Effector memory CD8-positive, alpha-beta T cell (primary cell): ENCODE results near the gene ITGB5.
"Not testable (repeated sequence)": the region's sequence is repeated elsewhere in the genome, so short reads cannot be mapped to it uniquely, and the experiment has no call there.

Experiments used
- ATAC-seq: fragments of 150-1000 bp; cut with Tn5 transposase; replicated peaks from 2 replicates; pipeline ENCODE4 v1.10.0; 2021; ENCODE audit warnings: mild to moderate bottlenecking, moderate library complexity
- DNase-seq, 3 experiments: peaks; one replicate each; pipeline ENCODE4 v3.0.0; 2021
- H3K27ac Mint-ChIP-seq, 2 donors: one replicate each; pipeline ENCODE4 v1.8.0; 2022; ENCODE audit warnings: mild to moderate bottlenecking in 2 of 2, mixed read lengths in 2 of 2, moderate library complexity in 2 of 2
- H3K27me3 Mint-ChIP-seq, 2 donors: one replicate each; pipeline ENCODE4 v1.8.0; 2022; ENCODE audit warnings: mixed read lengths in 2 of 2
- H3K36me3 Mint-ChIP-seq: one replicate; pipeline ENCODE4 v1.8.0; 2022; ENCODE audit warnings: mild to moderate bottlenecking, moderate library complexity, mixed read lengths; ENCODE audit not compliant: insufficient read depth
- H3K4me1 Mint-ChIP-seq, 2 donors: one replicate each; pipeline ENCODE4 v1.8.0; 2022; ENCODE audit warnings: low read depth in 2 of 2, mixed read lengths in 2 of 2
- H3K4me3 Mint-ChIP-seq, 2 donors: one replicate each; pipeline ENCODE4 v1.8.0; 2022; ENCODE audit warnings: mild to moderate bottlenecking in 2 of 2, mixed read lengths in 2 of 2, moderate library complexity in 2 of 2
- H3K9me3 Mint-ChIP-seq, 2 donors: one replicate each; pipeline ENCODE4 v1.8.0; 2022; ENCODE audit warnings: mixed read lengths in 2 of 2

ITGB5 gene

DNA sequence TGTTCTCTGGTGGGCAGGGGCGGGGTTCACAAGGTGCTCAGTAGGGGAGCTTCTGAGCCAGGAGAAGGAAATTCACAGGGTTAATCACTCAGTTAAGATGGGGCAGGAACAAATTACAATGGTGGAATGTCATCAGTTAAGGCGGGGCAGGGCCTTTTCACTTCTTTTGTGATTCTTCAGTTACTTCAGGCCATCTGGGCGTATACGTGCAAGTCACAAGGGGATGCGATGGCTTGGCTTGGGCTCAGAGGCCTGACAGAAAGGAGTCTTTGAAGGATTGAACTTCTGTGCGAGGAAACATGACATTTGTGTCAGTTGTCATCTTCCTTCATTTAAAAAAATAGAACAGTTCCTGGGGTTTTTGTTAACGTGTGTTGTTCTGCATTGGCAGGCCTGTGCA is 129.2 kb downstream of the ITGB5 start:
- not testable (repeated sequence) for H3K4me3 Mint-ChIP-seq, H3K27ac Mint-ChIP-seq, H3K9me3 Mint-ChIP-seq, H3K4me1 Mint-ChIP-seq, ATAC-seq, DNase-seq, H3K36me3 Mint-ChIP-seq
- H3K27me3 Mint-ChIP-seq: peaks cover 18 to 55% of the 10 kb centered on the region in 2 donors

GRCh38 chr3:124752051-124752450 is 135.1 kb downstream of the ITGB5 start:
- H3K9me3 Mint-ChIP-seq: no peaks in the 10 kb centered on the region
- H3K4me3 Mint-ChIP-seq: no peak overlapping the region
- H3K4me1 Mint-ChIP-seq: no peaks in the 10 kb centered on the region
- H3K27ac Mint-ChIP-seq: no peak overlapping the region
- no peaks in the 10 kb centered on the region for H3K36me3 Mint-ChIP-seq
- ATAC-seq (no peak), DNase-seq (no peak)
- H3K27me3 Mint-ChIP-seq: peaks cover 28 to 52% of the 10 kb centered on the region in 2 donors

- ATAC-seq (no peak), DNase-seq (no peak)
- no peak overlapping the region for H3K27ac Mint-ChIP-seq
- no peaks in the 10 kb centered on the region for H3K36me3 Mint-ChIP-seq
- H3K4me1 Mint-ChIP-seq: no peaks in the 10 kb centered on the region
- H3K9me3 Mint-ChIP-seq: no peaks in the 10 kb centered on the region
- H3K27me3 Mint-ChIP-seq: peaks cover 24 to 47% of the 10 kb centered on the region in 2 donors
- no peak overlapping the region for H3K4me3 Mint-ChIP-seq
These were observed 135.7 kb downstream of the ITGB5 start for GRCh38 chr3:124751501-124751900.

- H3K36me3 Mint-ChIP-seq, H3K9me3 Mint-ChIP-seq, ATAC-seq, DNase-seq, H3K4me3 Mint-ChIP-seq, H3K27ac Mint-ChIP-seq, H3K4me1 Mint-ChIP-seq: not testable (repeated sequence)
- peaks cover 16 to 31% of the 10 kb centered on the region in 2 donors for H3K27me3 Mint-ChIP-seq
These were observed 137.3 kb downstream of the ITGB5 start for GRCh38 chr3:124749877-124750276.

- Mint-ChIP-seq H3K4me1 (no peaks in the 10 kb centered on the region), H3K9me3 (no peaks in the 10 kb centered on the region), H3K27ac (peak overlapping the region in 1 of 2 donors; percentile 62), H3K36me3 (peaks cover 16% of the 10 kb centered on the region), H3K4me3 (no peak overlapping the region), H3K27me3 (peaks cover 10 to 20% of the 10 kb centered on the region in 2 donors)
- no peak for DNase-seq
- ATAC-seq: no peak
These were observed 138.5 kb downstream of the ITGB5 start for GRCh38 chr3:124748560-124749198.

DNA sequence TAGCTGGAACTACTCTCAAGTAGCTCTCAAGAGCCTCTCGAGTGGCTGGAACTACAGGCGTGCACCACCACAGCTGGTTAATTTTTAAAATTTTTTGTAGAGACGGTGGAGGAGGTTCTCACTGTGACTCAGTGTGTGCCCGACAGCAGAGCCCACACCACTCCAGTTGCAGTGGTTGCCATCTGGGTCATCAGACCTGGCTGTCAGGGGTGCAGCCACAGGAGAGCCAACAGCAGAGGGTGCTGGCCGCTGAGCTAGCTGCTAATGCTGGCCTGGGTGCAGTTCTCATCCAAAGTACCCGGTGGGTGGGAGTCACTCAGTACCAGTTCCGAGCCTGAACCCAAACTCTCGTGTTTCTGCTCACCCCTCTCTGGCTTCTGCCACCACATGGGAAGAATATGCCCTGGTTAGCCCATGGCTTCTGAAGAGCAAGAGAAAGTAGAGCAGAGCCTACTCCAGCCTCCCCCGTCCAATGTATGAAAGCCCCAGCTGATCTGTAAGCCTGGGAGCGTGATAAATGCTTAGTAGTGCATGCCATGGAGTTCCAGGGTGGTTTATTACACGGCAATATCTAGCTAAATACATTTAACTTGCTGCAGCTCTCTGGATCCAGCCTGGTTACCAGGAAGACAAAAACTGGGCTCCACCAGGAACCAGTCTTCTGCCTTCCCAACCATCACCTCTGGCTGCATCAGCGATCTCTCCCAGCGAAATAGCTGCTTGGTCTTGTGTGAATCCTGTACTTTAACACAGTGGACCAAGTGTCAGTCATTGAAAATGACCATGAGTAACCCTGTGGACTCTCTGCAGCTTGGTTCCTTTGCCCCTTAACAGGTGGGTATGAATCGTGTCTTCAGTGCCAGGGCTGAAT is 139.8 kb downstream of the ITGB5 start:
- no peaks in the 10 kb centered on the region for H3K9me3 Mint-ChIP-seq
- peaks cover 25% of the 10 kb centered on the region for H3K36me3 Mint-ChIP-seq
- H3K27me3 Mint-ChIP-seq: peaks cover 6 to 7% of the 10 kb centered on the region in 2 donors
- H3K4me3 Mint-ChIP-seq: no peak overlapping the region
- H3K27ac Mint-ChIP-seq: no peak overlapping the region
- H3K4me1 Mint-ChIP-seq: no peaks in the 10 kb centered on the region
- ATAC-seq (no peak), DNase-seq (no peak)

DNA sequence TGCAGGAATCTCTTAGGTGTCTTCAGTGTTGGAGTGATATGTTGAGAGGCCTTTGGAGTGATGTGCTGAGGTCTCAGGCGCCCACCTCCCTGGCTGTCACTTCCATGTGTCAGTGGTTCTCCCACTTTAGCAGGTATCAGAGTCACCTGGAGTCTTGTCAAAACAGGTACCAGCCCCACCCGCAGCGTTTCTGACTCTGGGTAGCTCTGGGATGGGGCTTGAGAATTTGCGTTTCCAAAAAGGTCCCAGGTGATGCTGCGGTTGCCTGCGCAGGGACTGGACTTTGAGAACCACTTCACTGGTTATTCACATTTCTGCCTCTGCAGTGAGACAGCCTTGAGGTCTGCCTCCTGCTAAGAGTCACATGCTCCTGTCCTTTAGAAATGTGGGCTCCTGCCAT is 141.4 kb downstream of the ITGB5 start:
- H3K36me3 Mint-ChIP-seq: peaks cover 37% of the 10 kb centered on the region

GRCh38 chr3:124741027-124741426 is 146.1 kb downstream of the ITGB5 start:
- no peak overlapping the region for H3K4me3 Mint-ChIP-seq
- ATAC-seq: no peak
- peaks cover 67% of the 10 kb centered on the region for H3K36me3 Mint-ChIP-seq
- no peaks in the 10 kb centered on the region for H3K27me3 Mint-ChIP-seq
- H3K9me3 Mint-ChIP-seq: no peaks in the 10 kb centered on the region
- H3K27ac Mint-ChIP-seq: peak overlapping the region in 1 of 2 donors; percentile 1
- no peak for DNase-seq
- peaks cover 3 to 7% of the 10 kb centered on the region in 2 donors for H3K4me1 Mint-ChIP-seq

More for the DNA sequence above, 141.4 kb downstream of the ITGB5 start:
- no peaks in the 10 kb centered on the region for H3K9me3 Mint-ChIP-seq
- DNase-seq: no peak
- ATAC-seq: no peak
- H3K27me3 Mint-ChIP-seq: no peaks in the 10 kb centered on the region
- H3K4me1 Mint-ChIP-seq: no peaks in the 10 kb centered on the region
- H3K4me3 Mint-ChIP-seq: no peak overlapping the region
- H3K27ac Mint-ChIP-seq: no peak overlapping the region

DNA sequence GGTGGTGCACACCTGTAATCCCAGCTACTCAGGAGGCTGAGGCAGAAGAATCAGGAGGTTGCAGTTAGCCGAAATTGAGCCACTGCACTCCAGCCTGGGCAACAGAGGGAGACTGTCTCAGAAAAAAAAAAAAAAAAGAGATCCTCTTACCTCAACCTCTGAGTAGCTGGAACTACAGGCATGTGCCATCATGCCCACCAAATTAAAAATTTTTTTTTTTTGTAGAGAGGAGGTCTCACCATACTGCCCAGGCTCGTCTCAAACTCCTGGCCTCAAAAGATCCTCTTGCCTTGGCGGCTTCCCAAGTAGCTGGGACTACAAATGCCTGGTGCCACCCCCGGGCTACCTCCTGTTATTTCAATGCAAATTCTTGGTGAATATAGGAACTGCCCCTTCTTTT is 155.4 kb downstream of the ITGB5 start:
- Mint-ChIP-seq H3K4me1 (peaks cover 13 to 25% of the 10 kb centered on the region in 2 donors), H3K27ac (no peak overlapping the region), H3K4me3 (peak overlapping the region; percentile 46 to 97), H3K36me3 (peaks cover 36% of the 10 kb centered on the region), H3K9me3 (no peaks in the 10 kb centered on the region), H3K27me3 (peaks cover 2 to 3% of the 10 kb centered on the region in 2 donors)
- DNase-seq: no peak
- no peak for ATAC-seq

- ATAC-seq (no peak), DNase-seq (no peak)
- Mint-ChIP-seq H3K27me3 (peaks cover 10 to 11% of the 10 kb centered on the region in 2 donors), H3K9me3 (no peaks in the 10 kb centered on the region), H3K4me3 (peak overlapping the region; percentile 97 to 98), H3K27ac (peak overlapping the region; percentile 96 to 98), H3K36me3 (peaks cover 32% of the 10 kb centered on the region), H3K4me1 (peaks cover 13 to 25% of the 10 kb centered on the region in 2 donors)
These were observed 156.2 kb downstream of the ITGB5 start for GRCh38 chr3:124730941-124731297.

GRCh38 chr3:124730129-124730940 is 156.8 kb downstream of the ITGB5 start, which contains the start of gene UMPS:
UMPS (plus strand) TSS chr3:124730452; CDS start chr3:124730472, 20 bp downstream.
- Mint-ChIP-seq H3K4me3 (peak within 1 kb of the TSS; percentile 97 to 98), H3K36me3 (peaks cover 26% of the 10 kb centered on the region), H3K4me1 (peaks cover 13 to 25% of the 10 kb centered on the region in 2 donors), H3K27me3 (peaks cover 16% of the 10 kb centered on the region in 2 donors), H3K9me3 (no peaks in the 10 kb centered on the region), H3K27ac (peak within 1 kb of the TSS; percentile 96 to 98)
- peak; percentile 89 to 92 (median 92) for DNase-seq
- ATAC-seq: peak; percentile 97

- DNase-seq (no peak), ATAC-seq (no peak)
- Mint-ChIP-seq H3K27ac (no peak overlapping the region), H3K4me1 (no peaks in the 10 kb centered on the region), H3K9me3 (no peaks in the 10 kb centered on the region), H3K4me3 (no peak overlapping the region), H3K36me3 (no peaks in the 10 kb centered on the region), H3K27me3 (peaks cover 72 to 79% of the 10 kb centered on the region in 2 donors)
These were observed 164.6 kb downstream of the ITGB5 start for GRCh38 chr3:124722589-124722988.

GRCh38 chr3:124714223-124714853 is 172.8 kb downstream of the ITGB5 start:
- no peak for ATAC-seq
- Mint-ChIP-seq H3K27ac (no peak overlapping the region), H3K4me3 (no peak overlapping the region), H3K36me3 (no peaks in the 10 kb centered on the region), H3K27me3 (peaks cover 51 to 72% of the 10 kb centered on the region in 2 donors), H3K4me1 (no peaks in the 10 kb centered on the region), H3K9me3 (no peaks in the 10 kb centered on the region)
- DNase-seq: no peak
